Amniotic epithelial cell (primary cell): ENCODE data around the gene C5orf46.
"Not testable (repeated sequence)": the region's sequence is repeated elsewhere in the genome, so short reads cannot be mapped to it uniquely, and the experiment has no call there.

Source experiments
- DNase-seq: peaks from one replicate; pipeline ENCODE4 v3.0.0-alpha.2; 2010; ENCODE audit warnings: low read depth

C5orf46 gene

DNA sequence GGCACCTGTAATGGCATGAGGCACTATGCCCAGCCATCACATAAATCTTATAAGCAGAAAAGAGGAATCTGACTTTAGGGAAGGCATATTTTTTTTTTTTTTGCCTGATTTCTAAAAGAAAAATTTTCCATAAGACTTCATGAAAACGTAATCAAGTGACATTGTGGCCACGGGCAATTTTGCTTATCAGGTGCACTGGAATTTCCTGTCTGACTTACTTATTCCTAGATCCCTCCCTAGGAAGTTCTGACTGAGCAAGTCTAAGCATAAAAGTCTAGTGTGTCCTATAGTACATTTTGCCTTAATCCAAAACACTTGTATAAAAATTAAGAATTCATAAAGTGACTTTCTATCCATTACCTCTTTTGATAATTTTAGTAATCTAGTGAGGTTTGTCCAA lies 12.5 kb downstream of the C5orf46 start:
- DNase-seq, result no peak

DNA sequence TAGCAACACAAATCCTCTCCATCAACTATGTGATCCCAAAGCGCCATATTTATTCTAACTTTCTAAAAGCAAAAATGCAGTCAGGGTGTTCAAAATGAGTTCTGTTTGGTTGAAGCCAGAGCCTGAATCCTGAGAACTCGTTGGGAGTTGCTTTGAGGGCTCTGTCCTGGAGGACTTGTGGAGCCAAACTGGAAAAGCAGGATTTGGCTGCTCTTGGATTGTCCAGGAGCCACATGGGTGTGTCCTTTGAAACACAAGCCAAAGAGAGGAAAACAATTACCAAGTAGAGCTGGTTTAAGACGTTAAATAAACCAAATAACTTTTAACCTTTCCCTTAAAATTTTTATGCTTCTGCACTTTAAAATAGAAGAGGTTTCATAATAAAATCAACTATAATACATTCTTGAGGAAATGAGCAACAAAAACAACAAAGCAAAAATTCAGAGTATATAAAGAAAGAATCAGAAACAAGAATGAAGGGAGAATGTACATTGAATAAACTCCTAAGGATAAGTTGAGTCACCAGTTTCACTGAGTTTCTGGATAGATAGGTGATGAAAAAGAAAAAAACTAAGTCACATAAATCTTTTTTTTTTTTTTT lies 13.5 kb downstream of the C5orf46 start:
- no peak for DNase-seq

- DNase-seq, result peak; percentile 8
These were observed 18.4 kb downstream of the C5orf46 start for GRCh38 chr5:147887930-147888329.

DNA sequence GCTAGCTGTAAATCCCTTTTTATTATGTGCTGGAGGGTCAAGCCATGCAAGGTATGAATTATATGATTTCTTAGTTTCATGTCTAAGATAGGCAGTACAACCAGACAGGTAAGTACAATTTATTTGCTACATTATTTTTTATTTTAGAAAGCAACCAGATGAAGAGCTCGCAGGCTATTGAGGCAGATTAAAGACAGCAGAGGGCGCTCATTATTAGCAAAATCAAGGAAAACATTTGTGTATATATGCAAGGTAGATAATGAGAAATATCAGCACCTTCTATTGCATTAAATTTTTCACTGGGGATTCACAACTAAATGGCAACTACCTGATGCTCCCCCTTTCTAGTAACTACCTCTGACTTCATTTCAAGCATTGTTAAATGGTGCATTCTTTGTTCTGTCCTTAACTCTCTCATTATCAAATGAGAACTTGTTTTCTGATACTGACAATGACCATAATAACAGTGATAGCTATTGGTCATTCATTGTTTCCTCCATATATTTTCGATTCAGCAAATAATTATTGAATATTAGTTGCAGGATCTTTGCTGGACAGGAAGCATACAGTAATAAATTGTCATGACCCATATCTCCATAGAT lies 19.2 kb downstream of the C5orf46 start:
- peak; percentile 34 for DNase-seq

DNA sequence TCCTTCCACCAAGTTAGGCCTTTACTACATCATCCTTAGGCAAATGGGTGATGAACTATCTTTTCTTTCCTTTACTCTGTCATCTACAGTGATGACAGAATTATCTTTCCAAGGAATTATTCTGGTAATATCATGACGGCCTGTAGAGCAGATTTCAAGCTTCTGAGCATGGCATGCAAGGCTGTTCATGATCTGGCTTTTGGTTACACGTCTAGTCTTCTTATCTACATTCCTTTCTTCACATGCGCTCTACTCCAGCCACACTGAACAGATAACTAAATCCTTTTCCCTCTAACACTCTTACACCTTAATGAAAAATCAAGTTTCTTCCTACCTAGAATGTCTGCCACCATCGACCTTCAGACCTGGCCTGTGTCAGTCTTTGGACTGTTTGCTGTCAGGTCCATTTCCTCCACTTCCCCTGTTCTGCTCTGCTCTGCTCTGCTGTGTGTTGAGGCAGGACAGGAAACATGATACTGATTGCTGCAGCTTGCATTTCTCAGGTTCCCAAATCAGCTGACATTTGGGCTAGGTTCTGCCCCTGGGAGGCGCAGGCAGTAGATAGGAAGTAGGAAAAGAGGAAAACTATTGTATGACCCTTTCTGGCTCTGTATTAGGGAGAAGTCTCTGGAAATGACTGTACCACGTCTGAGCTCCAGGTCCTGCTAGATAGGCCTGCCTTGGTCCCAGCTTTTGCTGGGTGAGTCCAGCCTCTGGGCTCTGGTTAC lies 23.6 kb downstream of the C5orf46 start:
- DNase-seq, result peak; percentile 68

DNA sequence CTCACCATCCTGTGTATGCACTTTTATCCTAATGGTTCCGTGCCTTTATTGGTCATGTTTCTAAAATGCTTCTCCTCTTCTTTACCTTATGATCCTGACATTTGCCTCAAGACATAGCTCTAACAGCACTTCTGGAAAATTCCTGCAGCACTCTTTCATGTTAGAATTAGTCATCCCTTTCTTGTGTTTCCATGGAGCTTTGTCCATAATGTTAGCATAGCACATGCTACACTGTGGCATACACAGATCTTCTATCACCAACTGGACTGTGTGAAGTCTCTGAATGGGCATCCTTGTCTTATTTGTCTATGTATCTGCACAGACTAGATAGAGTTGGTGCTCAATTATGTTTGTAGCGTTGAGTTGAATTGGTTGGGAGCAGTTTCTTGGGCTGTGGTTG lies 25.9 kb downstream of the C5orf46 start:
- DNase-seq, result no peak

- DNase-seq, result no peak
These were observed 26.6 kb downstream of the C5orf46 start for GRCh38 chr5:147879784-147880183.

DNA sequence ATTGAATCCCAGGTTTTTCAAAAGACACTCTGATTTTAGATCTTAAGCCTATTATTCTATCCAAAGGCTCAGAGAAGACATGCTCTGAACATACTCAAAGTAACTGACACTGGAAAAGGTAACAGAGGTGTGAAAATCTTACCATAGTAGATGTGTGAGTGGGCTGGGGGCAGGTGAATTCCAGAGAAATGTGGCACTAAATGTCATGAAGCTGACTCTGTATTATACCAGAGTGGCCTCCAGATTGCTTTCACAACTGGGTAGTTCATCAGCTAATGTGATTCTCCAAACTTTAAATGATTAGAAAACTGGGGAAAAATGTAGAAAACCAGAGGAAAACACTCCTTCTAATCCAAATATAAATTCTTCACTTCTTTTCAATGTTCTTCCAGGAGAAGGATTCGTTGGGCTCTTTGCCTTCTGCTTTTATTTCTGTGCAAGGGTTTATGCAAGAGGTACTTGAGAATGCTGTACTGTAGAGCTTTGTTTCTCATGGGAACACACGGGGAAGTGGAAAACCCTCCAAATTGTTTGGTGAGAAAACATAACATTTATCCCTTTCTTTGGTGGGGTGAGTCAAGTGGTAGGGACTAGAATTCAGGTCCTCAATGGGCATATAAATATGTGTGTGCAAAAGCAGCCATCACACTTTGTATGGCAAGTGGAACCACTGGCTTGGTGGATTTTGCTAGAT lies 28.1 kb downstream of the C5orf46 start, which contains the start of gene SCGB3A2:
TSS of gene SCGB3A2 (plus strand) at position 646 of the 694 bp plus-strand sequence. CDS start 93 bp downstream, outside the sequence.
- no peak for DNase-seq

GRCh38 chr5:147876626-147877025 lies 29.7 kb downstream of the C5orf46 start:
- no peak for DNase-seq

GRCh38 chr5:147876141-147876540 lies 30.2 kb downstream of the C5orf46 start:
- no peak for DNase-seq

DNA sequence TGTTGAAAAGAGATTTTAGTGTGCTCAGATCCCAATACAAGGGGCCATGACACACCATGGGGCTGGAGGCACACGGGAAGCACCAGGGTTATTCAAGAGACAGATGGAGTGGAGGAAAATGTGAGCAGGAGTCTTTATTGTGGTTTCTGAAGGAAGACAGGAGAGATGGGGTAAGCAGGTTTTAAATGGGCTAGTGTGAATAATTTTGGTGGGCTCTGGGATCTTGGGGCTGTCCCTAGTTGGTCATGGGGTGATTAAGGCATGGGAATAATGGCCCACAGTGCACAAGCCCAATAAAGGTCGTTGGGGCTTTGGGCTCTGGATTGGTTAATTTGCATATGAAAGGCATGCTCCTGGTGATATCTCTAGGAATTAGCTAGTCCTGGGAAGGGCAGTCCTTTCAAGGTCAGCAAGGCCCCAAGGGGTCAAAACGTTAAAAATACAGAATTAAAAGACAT lies 31.4 kb downstream of the C5orf46 start:
- DNase-seq, result no peak

DNA sequence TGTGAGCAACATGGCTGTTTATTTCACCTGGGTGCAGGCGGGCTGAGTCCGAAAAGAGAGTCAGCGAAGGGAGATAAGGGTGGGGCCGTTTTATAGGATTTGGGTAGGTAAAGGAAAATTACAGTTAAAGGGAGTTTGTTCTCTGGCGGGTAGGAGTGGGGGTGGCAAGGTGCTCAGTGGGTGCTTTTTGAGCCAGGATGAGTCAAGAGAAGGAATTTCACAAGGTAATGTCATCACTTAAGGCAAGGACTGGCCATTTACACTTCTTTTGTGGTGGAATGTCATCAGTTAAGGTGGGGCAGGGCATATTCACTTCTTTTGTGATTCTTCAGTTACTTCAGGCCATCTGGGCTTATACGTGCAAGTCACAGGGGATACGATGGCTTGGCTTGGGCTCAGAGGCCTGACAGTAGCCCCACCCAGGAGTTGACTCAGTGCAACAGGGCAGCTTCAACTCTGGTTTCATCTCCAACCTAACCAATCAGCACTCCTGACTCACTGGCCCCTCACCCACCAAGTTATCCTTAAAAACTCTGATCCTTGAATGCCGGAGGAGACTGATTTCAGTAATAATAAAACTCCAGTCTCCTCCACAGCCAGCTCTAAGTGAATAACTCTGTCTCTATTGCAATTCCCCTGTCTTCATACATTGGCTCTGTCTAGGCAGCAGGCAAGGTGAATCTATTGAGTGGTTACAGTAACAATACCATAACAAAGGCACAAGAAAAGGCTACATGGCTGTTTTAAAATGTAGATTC lies 32.0 kb downstream of the C5orf46 start:
- DNase-seq, result not testable (repeated sequence)

GRCh38 chr5:147872744-147873435 lies 33.4 kb downstream of the C5orf46 start:
- DNase-seq, result not testable (repeated sequence)

DNA sequence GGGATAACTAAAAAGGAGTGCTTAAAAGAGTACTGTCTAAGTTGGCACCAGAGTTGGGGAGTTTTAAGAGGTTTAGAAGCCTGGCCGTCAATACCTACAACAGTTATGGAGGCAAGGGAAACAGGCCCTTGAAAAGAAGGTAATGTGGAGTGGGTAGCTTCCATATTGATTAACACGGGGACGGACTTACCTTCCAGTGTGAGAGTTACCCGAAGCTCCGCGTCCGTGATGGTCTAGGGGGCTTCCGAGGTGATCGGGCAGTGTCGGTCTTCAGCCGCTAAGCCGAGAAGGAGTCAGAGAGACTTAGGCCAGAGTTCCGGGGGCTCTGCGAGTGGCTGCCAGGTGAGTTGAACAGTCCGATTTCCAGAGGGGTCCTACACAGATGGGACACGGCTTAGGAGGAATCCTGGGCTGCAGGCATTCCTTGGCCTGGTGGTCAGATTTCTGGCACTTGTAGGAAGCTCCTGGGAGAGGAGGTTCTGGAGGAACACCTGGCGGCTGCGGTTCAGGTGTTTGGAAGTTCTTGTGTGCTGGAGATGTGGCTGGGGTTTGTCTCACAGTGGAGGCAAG lies 34.3 kb downstream of the C5orf46 start:
- DNase-seq, result not testable (repeated sequence)

DNA sequence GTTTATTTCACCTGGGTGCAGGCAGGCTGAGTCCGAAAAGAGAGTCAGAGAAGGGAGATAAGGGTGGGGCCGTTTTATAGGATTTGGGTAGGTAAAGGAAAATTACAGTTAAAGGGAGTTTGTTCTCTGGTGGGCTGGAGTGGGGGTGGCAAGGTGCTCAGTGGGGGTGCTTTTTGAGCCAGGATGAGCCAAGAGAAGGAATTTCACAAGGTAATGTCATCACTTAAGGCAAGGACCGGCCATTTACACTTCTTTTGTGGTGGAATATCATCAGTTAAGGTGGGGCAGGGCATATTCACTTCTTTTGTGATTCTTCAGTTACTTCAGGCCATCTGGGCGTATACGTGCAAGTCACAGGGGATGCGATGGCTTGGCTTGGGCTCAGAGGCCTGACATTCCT lies 36.4 kb downstream of the C5orf46 start:
- DNase-seq, result not testable (repeated sequence)

DNA sequence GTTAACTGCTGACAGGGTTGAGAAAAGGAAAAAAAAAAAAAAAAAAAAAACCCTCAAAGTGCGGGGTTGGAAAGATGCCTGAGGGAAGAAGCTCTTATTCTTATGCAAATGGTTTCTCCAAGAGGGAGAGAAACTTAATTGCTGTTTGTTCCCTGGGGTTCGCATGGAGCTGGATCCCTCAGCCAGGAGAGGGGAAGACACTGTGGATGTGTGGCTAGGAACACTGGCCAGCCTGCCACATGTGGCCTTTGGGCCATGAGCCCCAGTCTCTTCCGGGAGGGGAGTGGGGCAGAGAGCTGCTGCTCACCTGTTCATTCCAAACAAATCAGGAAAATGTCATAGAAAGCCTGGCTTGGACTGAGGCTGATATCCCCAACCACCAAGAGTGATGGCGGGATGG lies 37.2 kb downstream of the C5orf46 start:
- no peak for DNase-seq

DNA sequence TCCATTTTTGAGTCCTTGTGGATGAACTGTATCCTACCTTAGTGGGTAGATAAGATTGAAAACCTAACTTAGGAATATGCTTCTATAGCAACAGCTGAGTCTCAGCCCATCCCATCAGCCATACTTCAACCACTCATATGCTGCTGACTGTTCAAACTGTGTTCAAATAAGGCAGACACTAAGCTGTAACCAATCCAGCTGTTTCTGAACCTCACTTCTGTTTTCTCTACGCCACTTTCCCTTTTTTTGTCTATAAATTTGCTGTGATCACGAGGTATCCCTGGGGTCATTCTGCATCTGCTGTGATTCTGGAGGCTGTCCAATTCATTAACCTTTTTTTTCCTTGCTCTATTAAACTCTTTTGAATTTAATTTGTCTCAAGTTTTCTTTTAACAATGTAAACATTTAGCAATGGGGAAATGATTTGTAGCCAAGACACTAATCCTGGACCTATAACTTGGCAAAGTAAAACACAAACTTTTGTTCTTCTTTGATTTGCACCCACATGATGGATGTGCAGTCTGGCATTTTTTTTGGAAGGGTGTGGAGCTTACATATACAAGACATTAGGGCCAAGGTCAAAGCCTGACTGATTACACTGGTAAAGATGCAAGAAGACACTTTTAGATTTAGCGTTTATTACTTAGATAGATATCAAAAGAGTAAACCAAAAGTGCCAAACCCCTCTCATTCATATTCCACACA lies 42.7 kb downstream of the C5orf46 start:
- no peak for DNase-seq

DNA sequence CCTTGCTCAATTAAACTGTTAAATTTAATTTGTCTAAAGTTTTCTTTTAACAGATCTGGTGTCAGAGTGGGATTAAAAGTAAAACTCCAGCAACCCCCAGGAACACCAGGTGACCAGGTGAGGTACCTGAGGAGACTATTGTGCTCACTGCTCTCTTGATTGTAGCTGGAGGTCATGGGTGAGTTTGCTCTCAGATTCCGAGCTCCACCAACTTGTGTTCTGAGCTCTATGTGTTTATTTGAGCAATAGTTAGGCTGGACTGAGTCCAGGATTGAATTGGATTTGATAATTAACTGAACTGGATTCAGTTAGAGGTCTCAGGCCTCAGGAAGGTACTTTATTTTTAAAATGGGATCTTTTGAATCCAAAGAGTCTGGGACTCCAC lies 45.7 kb downstream of the C5orf46 start:
- no peak for DNase-seq

- DNase-seq, result no peak
These were observed 46.2 kb downstream of the C5orf46 start for GRCh38 chr5:147859962-147860640.

DNA sequence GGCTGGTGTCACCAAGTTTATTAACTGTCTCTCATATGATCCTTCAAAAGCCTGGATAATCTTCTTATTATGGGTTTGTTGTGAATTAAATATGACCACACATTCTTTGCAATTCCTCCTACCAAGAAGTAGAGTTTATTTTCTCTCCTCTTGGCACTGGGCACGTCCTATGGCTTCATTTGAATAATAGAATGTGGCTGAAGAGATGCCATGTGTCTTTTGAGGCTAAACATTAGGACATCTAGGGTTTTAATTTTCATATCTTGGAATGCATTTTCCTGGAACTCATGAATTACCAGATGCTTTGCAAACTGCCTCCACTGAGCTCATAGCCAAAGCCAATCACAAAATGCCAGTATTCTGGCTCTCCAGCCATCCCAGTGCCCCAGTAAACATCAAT lies 47.8 kb downstream of the C5orf46 start:
- DNase-seq, result no peak
